DOHH2 (cell line): ENCODE measurements around the gene ZNF865.

Experiments
- H3F3A ChIP-seq: fragments of 200-600 bp; sonication (generic), shearing (Covaris generic); 2 replicates; pipeline ENCODE4 v1.6.0; 2016; ENCODE audit warnings: antibody characterized with exemption, mild to moderate bottlenecking; ENCODE audit not compliant: control insufficient read depth, insufficient read depth
- H3K27ac ChIP-seq: fragments of 200-600 bp; sonication (generic); 2 replicates; pipeline ENCODE4 v1.5.1; 2014; ENCODE audit warnings: low read depth, mild to moderate bottlenecking, low read length, moderate library complexity
- H3K27me3 ChIP-seq: fragments of 200-600 bp; sonication (generic); 2 replicates; pipeline ENCODE4 v1.6.1; 2014; ENCODE audit warnings: mild to moderate bottlenecking, low read length, mixed read lengths; ENCODE audit not compliant: control insufficient read depth
- H3K36me3 ChIP-seq: fragments of 200-600 bp; sonication (generic); 2 replicates; pipeline ENCODE4 v1.6.1; 2014; ENCODE audit warnings: mild to moderate bottlenecking, low read length, moderate library complexity, mixed read lengths; ENCODE audit not compliant: control insufficient read depth
- H3K4me1 ChIP-seq: fragments of 200-600 bp; sonication (generic); 2 replicates; pipeline ENCODE4 v1.6.1; 2014; ENCODE audit warnings: mild to moderate bottlenecking, low read length, mixed read lengths; ENCODE audit not compliant: control insufficient read depth
- H3K4me2 ChIP-seq: fragments of 200-600 bp; sonication (generic); 2 replicates; pipeline ENCODE4 v1.6.0; 2014; ENCODE audit warnings: mild to moderate bottlenecking, low read length, moderate library complexity
- H3K4me3 ChIP-seq: fragments of 200-600 bp; sonication (generic); 2 replicates; pipeline ENCODE4 v1.5.1; 2014; ENCODE audit warnings: mild to moderate bottlenecking, low read length, mixed read lengths
- H3K79me2 ChIP-seq: fragments of 200-600 bp; sonication (generic); 2 replicates; pipeline ENCODE4 v1.6.1; 2014; ENCODE audit warnings: mild to moderate bottlenecking, low read length, mixed read lengths; ENCODE audit not compliant: control insufficient read depth
- H3K9me2 ChIP-seq: fragments of 200-600 bp; sonication (generic); replicated peaks from 2 replicates; pipeline ENCODE4 v1.6.1; 2014; ENCODE audit warnings: mild to moderate bottlenecking, low read length, mixed read lengths; ENCODE audit not compliant: control insufficient read depth
- H3K9me3 ChIP-seq: fragments of 200-600 bp; sonication (generic); 2 replicates; pipeline ENCODE4 v1.6.1; 2014; ENCODE audit warnings: antibody characterized with exemption, low read length, mixed read lengths; ENCODE audit not compliant: control insufficient read depth, insufficient read depth
- H4K20me1 ChIP-seq: fragments of 200-600 bp; sonication (generic); 2 replicates; pipeline ENCODE4 v1.6.0; 2014; ENCODE audit warnings: low read depth, mild to moderate bottlenecking, antibody characterized with exemption, low read length, moderate library complexity; ENCODE audit not compliant: control insufficient read depth, insufficient read depth
- CTCF ChIP-seq: fragments of 200-600 bp; sonication (generic); IDR thresholded peaks from one replicate; pipeline ENCODE4 v1.5.1; 2014; ENCODE audit warnings: antibody characterized with exemption, mild to moderate bottlenecking, low read depth, low read length; ENCODE audit not compliant: poor library complexity, severe bottlenecking
- EZH2phosphoT487 ChIP-seq: fragments of 200-600 bp; sonication (generic); IDR thresholded peaks from 2 replicates; pipeline ENCODE4 v1.6.1; 2017; ENCODE audit warnings: borderline replicate concordance, mild to moderate bottlenecking, antibody characterized with exemption, low read length, moderate library complexity, mixed read lengths

Gene ZNF865

GRCh38 chr19:55643003-55643886 is 37.8 kb downstream of the ZNF865 start, which contains the start of gene ZNF581:
Gene ZNF581, plus strand, starts transcription at chr19:55643649. Its CDS starts 923 bp downstream, at chr19:55644572.
- H3K4me3 ChIP-seq, result peak within 1 kb of the TSS; percentile 95
- H3K36me3 ChIP-seq, result peaks cover 59% of the 10 kb centered on the region
- no peaks in the 10 kb centered on the region for H3K9me2 ChIP-seq
- H3K27me3 ChIP-seq, result no peaks in the 10 kb centered on the region
- no peaks in the 10 kb centered on the region for H4K20me1 ChIP-seq
- H3K4me2 ChIP-seq, result peak within 1 kb of the TSS; percentile 87
- TF ChIP-seq CTCF, result no peak
- H3F3A ChIP-seq, result peaks cover 46% of the 10 kb centered on the region
- peaks cover 63% of the 10 kb centered on the region for H3K4me1 ChIP-seq
- peak within 1 kb of the TSS; percentile 99 for H3K27ac ChIP-seq
- H3K9me3 ChIP-seq, result no peaks in the 10 kb centered on the region
- H3K79me2 ChIP-seq, result peaks cover 79% of the 10 kb centered on the region

- Histone ChIP-seq H3K27ac (peak overlapping the region; percentile 99), H3F3A (peaks cover 46% of the 10 kb centered on the region)
These were observed 38.4 kb downstream of the ZNF865 start for GRCh38 chr19:55643887-55644176.

GRCh38 chr19:55644191-55644833 is 38.9 kb downstream of the ZNF865 start:
- Histone ChIP-seq H3K36me3 (peaks cover 63% of the 10 kb centered on the region), H3F3A (peaks cover 44% of the 10 kb centered on the region), H3K79me2 (peaks cover 83% of the 10 kb centered on the region), H3K9me2 (no peaks in the 10 kb centered on the region), H4K20me1 (no peaks in the 10 kb centered on the region), H3K4me3 (peak overlapping the region; percentile 95), H3K4me2 (peak overlapping the region; percentile 87), H3K9me3 (no peaks in the 10 kb centered on the region), H3K27ac (peak overlapping the region; percentile 99), H3K4me1 (peaks cover 63% of the 10 kb centered on the region), H3K27me3 (no peaks in the 10 kb centered on the region)
- TF ChIP-seq CTCF (no peak), EZH2phosphoT487 (no peak)

More at GRCh38 chr19:55643887-55644176, 38.4 kb downstream of the ZNF865 start:
- no peaks in the 10 kb centered on the region for H3K9me2 ChIP-seq
- H3K9me3 ChIP-seq, result no peaks in the 10 kb centered on the region
- no peak for TF ChIP-seq EZH2phosphoT487
- no peak for TF ChIP-seq CTCF
- peaks cover 63% of the 10 kb centered on the region for H3K4me1 ChIP-seq
- H3K79me2 ChIP-seq, result peaks cover 81% of the 10 kb centered on the region
- H3K4me2 ChIP-seq, result peak overlapping the region; percentile 87
- H3K27me3 ChIP-seq, result no peaks in the 10 kb centered on the region
- peak overlapping the region; percentile 95 for H3K4me3 ChIP-seq
- H3K36me3 ChIP-seq, result peaks cover 61% of the 10 kb centered on the region
- H4K20me1 ChIP-seq, result no peaks in the 10 kb centered on the region
